GM19043 (cell line): ENCODE measurements around the gene MARCO.
"Not testable (repeated sequence)": the region's sequence is repeated elsewhere in the genome, so short reads cannot be mapped to it uniquely, and the experiment has no call there.

Experiments used
- ATAC-seq: cut with Tn5 transposase; IDR thresholded peaks from one replicate; pipeline ENCODE4 v1.9.1; 2021; ENCODE audit warnings: low read depth; ENCODE audit not compliant: unreplicated experiment

MARCO gene

DNA sequence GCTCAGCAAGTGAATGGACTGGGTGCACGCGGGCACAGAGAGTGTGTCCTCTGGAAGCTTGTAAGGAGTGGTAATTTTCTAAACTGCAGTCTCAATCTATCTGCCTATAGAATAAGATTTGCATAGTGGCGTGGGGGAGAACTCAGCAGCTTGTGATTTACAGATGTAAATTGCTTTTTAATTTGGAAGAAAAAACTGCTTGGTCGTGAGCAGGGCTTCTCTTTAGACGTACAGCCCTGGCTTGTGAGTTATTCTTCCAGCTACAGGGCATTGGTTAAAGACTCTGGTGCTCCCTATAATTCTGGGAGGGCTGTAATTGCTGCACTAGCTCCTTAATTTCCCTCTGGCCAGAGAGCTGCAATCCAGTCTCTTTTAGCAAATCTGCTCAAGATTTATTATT lies 84.9 kb downstream of the MARCO start:
- no peak for ATAC-seq

DNA sequence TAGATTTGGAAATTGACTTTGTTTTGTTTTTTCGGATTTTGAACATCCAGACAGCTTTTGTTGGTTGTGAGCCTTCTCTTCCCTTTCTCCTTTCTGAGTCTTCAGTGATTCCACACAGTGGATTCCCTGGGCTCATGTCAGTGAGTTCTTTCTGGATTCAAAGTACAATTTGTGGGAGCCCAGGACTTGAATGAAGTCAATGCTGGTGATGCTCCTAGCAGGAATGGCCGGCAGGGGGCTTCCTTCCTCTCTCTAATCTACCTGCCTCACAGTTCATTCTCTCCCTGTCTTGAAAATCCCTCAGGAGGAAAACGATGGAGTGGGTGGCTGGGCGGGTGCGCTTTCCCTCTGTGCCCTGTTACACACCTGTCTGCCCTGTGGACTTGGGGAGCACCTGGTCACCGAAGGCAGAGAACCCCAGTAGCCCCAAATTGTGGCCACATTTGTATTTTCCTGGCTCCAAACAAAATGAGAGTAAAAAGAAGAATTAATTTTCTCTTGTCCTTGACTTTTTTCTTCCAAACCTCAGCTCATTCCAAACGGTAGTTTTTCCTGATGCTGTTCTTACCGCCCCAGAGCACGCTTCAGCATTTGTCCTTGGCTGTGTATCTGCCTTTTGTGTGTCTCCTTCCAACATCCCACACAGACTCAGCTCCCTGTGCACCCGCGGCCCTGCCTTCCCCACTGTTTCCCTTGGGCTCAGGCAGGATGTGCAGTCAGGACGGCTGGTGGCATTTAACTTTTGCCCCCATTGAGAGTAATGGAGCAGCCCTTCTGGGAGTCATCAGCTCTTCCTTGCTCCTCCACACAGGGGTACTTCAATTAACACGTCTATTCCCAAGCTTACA lies 86.6 kb downstream of the MARCO start:
- ATAC-seq, result no peak

DNA sequence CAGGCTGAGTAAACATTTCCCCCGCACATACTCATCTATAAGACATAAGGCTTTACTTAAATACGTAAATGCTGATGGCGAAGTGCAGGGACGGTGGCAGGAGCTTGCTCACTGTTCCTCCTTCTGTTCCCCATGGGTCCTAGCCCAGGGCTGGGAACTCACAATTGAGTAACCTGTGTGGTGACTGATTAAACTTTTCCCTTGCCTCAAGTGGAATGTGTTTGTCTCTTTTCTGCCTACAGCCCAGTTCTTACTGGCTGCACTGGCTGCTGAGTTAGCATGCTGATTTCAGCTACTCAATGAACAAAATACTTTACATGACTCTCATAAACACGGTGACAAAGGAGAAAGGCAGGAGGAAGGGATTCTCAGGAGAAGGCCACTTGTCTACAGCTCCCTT lies 87.3 kb downstream of the MARCO start:
- no peak for ATAC-seq

DNA sequence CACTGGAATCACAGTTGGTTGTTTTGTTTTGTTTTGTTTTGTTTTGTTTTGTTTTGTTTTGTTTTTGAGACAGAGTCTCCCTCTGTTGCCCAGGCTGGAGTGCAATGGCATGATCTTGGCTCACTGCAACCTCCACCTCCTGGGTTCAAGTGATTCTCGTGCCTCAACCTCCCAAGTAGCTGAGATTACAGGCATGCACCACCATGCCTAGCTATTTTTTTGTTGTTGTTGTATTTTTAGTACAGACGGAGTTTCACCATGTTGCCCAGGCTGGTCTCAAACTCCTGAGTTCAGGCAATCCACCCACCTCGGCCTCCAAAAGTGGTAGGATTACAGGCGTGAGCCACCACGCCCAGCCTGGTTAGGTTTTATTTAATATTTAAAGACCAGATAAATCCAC lies 95.9 kb downstream of the MARCO start:
- ATAC-seq, result not testable (repeated sequence)

DNA sequence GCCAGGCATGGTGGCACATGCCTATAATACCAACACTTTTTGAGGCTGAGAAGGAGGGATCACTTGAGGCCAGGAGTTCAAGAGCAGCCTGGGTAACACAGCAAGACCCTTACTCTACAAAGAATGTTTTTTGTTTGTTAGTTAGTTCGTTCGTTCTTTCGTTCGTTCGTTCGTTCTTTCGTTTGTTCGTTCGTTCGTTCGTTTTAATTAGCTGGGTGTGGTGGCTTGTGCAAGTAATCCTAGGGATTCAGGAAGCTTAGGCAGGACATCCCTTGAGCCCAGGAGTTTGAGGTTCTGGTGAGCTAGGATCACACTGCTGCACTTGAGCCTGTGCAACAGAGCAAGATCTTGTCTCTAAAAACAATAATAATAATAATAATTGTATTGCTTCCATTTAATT lies 98.7 kb downstream of the MARCO start:
- ATAC-seq, result no peak
